K562 treated with DMSO at 1 percent for 4 hours (cell line): ENCODE data around the gene ANXA8. TPM values are rescaled to one million over a fixed set of nuclear protein-coding genes. Genes with fewer than 3 reads are reported as not detected.

Experiments used
- total RNA-seq: library from RNA; unstranded; fragments of 300-600 nt; gene quantifications from 2 replicates; pipeline ENCODE4 v1.2.3, GENCODE V29; 2022; ENCODE audit not compliant: insufficient read depth

Gene ANXA8, protein sequence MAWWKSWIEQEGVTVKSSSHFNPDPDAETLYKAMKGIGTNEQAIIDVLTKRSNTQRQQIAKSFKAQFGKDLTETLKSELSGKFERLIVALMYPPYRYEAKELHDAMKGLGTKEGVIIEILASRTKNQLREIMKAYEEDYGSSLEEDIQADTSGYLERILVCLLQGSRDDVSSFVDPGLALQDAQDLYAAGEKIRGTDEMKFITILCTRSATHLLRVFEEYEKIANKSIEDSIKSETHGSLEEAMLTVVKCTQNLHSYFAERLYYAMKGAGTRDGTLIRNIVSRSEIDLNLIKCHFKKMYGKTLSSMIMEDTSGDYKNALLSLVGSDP
- total RNA-seq: not detected in 2 replicates

DNA sequence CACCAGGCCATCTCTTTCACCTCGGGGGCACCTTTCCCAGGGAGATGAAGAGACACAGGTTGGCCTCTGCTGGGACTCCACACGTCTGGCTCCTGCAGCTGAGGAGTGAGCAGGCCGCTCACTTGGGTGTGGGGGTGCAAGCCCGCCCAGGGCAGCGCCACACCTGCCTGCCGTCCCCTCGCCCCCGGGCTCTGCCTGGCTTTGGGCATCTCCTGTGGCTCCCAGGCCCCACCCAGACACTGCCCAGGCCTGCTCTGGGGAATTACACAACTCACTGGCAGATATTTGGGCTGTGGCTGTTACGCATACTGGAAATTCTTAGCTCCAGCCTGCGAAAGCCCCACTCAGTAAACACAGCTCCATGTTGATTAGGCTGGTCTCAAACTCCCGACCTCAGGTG lies at the start of gene ANXA8:
Gene ANXA8, minus strand, starts transcription at position 193 of the 400 bp plus-strand sequence. Its CDS starts 182 bp downstream, at position 11.

DNA sequence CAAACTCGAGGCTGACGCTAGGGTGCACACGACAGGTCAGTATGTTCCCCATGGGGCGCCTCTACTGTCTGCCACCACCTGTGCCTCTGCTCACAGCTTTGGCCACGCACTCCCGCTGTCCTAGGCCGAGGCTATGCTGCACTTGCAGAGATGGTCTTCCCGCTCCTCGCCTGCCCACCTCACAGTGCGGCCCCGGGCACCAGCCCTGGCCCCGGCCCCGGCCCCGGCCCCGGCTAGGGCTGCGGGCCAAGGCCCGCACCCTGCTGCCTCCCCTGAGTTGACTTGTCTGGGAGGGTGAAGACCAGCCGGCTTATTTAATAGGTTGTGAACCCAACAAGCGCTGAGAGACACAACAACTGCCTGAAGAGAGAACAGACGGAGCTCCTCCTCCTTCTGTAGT lies 39.6 kb upstream of the ANXA8 start, which contains the start of gene AGAP9:
Gene AGAP9, minus strand, starts transcription at position 164 of the 400 bp plus-strand sequence. Its CDS starts 112 bp downstream, at position 52.

DNA sequence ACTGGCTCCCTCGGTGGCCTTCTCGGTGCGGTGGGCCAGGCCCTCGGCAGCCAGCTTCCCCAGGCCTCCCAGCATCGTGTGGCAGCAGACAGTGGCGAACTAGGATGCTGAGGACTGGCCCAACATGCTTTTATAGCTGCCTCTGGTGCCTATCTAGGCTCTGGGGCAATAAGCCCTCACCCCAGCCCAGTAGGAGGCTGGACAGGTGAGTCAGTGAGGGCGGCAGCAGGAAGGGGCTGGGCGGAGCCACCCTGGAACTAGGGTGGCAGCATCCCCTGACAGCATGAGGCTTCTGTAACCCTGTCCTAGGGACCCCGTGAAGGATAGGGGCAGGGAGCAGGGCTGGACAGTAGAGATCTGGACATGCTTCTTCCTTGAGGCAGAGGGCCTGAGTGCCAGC lies 7.7 kb upstream of the ANXA8 start, which contains the start of gene FAM25G:
Gene FAM25G, minus strand, starts transcription at position 101 of the 400 bp plus-strand sequence. Its CDS starts 26 bp downstream, at position 75.

Other genes with a start within 250 kb of the ANXA8 start
- not detected in 2 replicates for gene GDF10, start 183.9 kb downstream of the ANXA8 start, total RNA-seq
- 1.1 and 1.6 TPM in 2 replicates for gene GDF2, start 161.7 kb downstream of the ANXA8 start, total RNA-seq
- not detected in 2 replicates for gene RBP3, start 135.8 kb downstream of the ANXA8 start, total RNA-seq
- gene ZNF488, start 99.8 kb downstream of the ANXA8 start, total RNA-seq: not detected in 2 replicates
- gene FAM25G, start 7.6 kb upstream of the ANXA8 start, total RNA-seq: not detected in 2 replicates
- gene AGAP9, start 39.5 kb upstream of the ANXA8 start, total RNA-seq: 2.1 and 4.5 TPM in 2 replicates